ENCODE results near the gene KCNJ11. TPM values are rescaled to one million over a fixed set of nuclear protein-coding genes. Genes with fewer than 3 reads are reported as not detected.

The KCNJ11 gene
- total and polyA plus RNA-seq, 11 donors, result 11.5 to 32.4 (median 17.6) TPM

- DNase-seq, result no peak
- no peak for ATAC-seq
- TF ChIP-seq CTCF (IDR thresholded peaks at IDR 0.05) (no peak), POLR2A (IDR thresholded peaks at IDR 0.05) (no peak)
- no peaks in the 10 kb centered on the region for H3K9me3 ChIP-seq
- no peak overlapping the region for H3K27ac ChIP-seq
- 81 to 95% (median 90%) methylated on average over 2 of the region's 2 CpGs for WGBS, 4 donors
- no peak overlapping the region for H3K4me3 ChIP-seq
- no peaks in the 10 kb centered on the region for H3K27me3 ChIP-seq
- intact Hi-C loops (cut with DNase I), result no loop called here
- no peaks in the 10 kb centered on the region for H3K36me3 ChIP-seq
- peaks cover 0 to 35% (median 17%) of the 10 kb centered on the region in 12 donors for H3K4me1 ChIP-seq
These were observed 19.6 kb upstream of the KCNJ11 start for GRCh38 chr11:17408026-17408425.

- H3K27ac ChIP-seq, result no peak overlapping the region
- no peak overlapping the region for H3K4me3 ChIP-seq
- H3K36me3 ChIP-seq, result no peaks in the 10 kb centered on the region
- WGBS, 4 donors, result 84 to 100% (median 93%) methylated on average over 2 of the region's 2 CpGs
- no peak for DNase-seq
- H3K4me1 ChIP-seq, result peaks cover 0 to 35% (median 17%) of the 10 kb centered on the region in 12 donors
- TF ChIP-seq CTCF (IDR thresholded peaks at IDR 0.05), result no peak
- no peak for TF ChIP-seq POLR2A (IDR thresholded peaks at IDR 0.05)
- intact Hi-C loops (cut with DNase I), result no loop called here
- H3K9me3 ChIP-seq, result no peaks in the 10 kb centered on the region
- no peak for ATAC-seq
- no peaks in the 10 kb centered on the region for H3K27me3 ChIP-seq
These were observed 19.1 kb upstream of the KCNJ11 start for GRCh38 chr11:17407575-17407974.

GRCh38 chr11:17406818-17407149 lies 18.3 kb upstream of the KCNJ11 start:
- H3K4me1 ChIP-seq, result peaks cover 0 to 35% (median 17%) of the 10 kb centered on the region in 12 donors
- H3K4me3 ChIP-seq, result no peak overlapping the region
- no peaks in the 10 kb centered on the region for H3K36me3 ChIP-seq
- DNase-seq (no peak), ATAC-seq (no peak)
- intact Hi-C loops (cut with DNase I), result no loop called here
- TF ChIP-seq CTCF (IDR thresholded peaks at IDR 0.05), result no peak
- TF ChIP-seq POLR2A (IDR thresholded peaks at IDR 0.05), result no peak
- no peaks in the 10 kb centered on the region for H3K27me3 ChIP-seq
- H3K9me3 ChIP-seq, result no peaks in the 10 kb centered on the region
- peak overlapping the region in 3 of 12 donors; percentile 89 to 95 (median 90) for H3K27ac ChIP-seq
- 80 to 96% (median 95%) methylated on average over 1 to 13 of the region's 13 CpGs for WGBS, 4 donors

- WGBS, 4 donors, result 20 to 88% (median 84%) methylated on average over 1 to 8 of the region's 8 CpGs
- Histone ChIP-seq H3K4me3 (peak overlapping the region in 1 of 12 donors; percentile 15), H3K4me1 (peaks cover 0 to 35% (median 18%) of the 10 kb centered on the region in 12 donors), H3K27ac (peak overlapping the region; percentile 58 to 95 (median 78)), H3K36me3 (no peaks in the 10 kb centered on the region), H3K9me3 (no peaks in the 10 kb centered on the region), H3K27me3 (no peaks in the 10 kb centered on the region)
- intact Hi-C loops (cut with DNase I), result no loop called here
- no peak for TF ChIP-seq CTCF (IDR thresholded peaks at IDR 0.05)
- TF ChIP-seq POLR2A (IDR thresholded peaks at IDR 0.05), result no peak
- DNase-seq (peak in 1 of 5 donors; percentile 46), ATAC-seq (peak in 2 of 4 donors; percentile 7 to 24)
These were observed 17.8 kb upstream of the KCNJ11 start for GRCh38 chr11:17406082-17406817.
